ENCODE results near the gene KCMF1. TPM values are rescaled to one million over a fixed set of nuclear protein-coding genes. Genes with fewer than 3 reads are reported as not detected.

KCMF1 gene
- polyA plus RNA-seq, 1 donor (not counting 4 experiments of a cell fraction or from before 2014, with no cell fraction given): 111 TPM

GRCh38 chr2:85009019-85009618, 38.2 kb downstream of the KCMF1 start:
- peaks cover 11% of the 10 kb centered on the region for H4K20me1 ChIP-seq (ENCODE audit: control insufficient read depth, extremely low read depth, insufficient read depth, low read length)
- TF ChIP-seq EZH2 (IDR thresholded peaks at IDR 0.05; ENCODE audit: low read length): no peak
- no peak for TF ChIP-seq CTCF (optimal IDR thresholded peaks at IDR 0.05 in 1 of 3, IDR thresholded peaks at IDR 0.05 in 1 of 3, conservative IDR thresholded peaks at IDR 0.05 in 1 of 3; ENCODE audit: extremely low read depth in 1 of 3, insufficient read depth in 2 of 3, low read length in 3 of 3)
- peaks cover 93% of the 10 kb centered on the region for H3K79me2 ChIP-seq (ENCODE audit: control insufficient read depth, insufficient read depth, low read length)
- no peak for FAIRE-seq
- H2AFZ ChIP-seq (ENCODE audit: control insufficient read depth, low read length): no peak overlapping the region
- dilution Hi-C loops (cut with MboI; ENCODE audit: extremely low pct_ligation_motif_present, low sequenced_read_pairs): no loop called here
- H3K4me1 ChIP-seq (ENCODE audit: control insufficient read depth, extremely low read depth, insufficient read depth, low read length): peaks cover 15% of the 10 kb centered on the region
- DNase-seq (ENCODE audit: low read depth, low spot score): no peak
- H3K9me3 ChIP-seq (ENCODE audit: control insufficient read depth, low read depth, low read length): no peaks in the 10 kb centered on the region
- no peak overlapping the region for H3K4me3 ChIP-seq (ENCODE audit: control insufficient read depth in 2 of 3, extremely low read depth in 1 of 3, insufficient read depth in 2 of 3, low read depth in 1 of 3, low read length in 3 of 3)
- H3K9me1 ChIP-seq (ENCODE audit: control insufficient read depth, extremely low read depth, insufficient read depth, low read length): no peaks in the 10 kb centered on the region
- peaks cover 4 to 17% of the 10 kb centered on the region in 2 experiments for H3K36me3 ChIP-seq (ENCODE audit: control insufficient read depth in 2 of 2, extremely low read depth in 1 of 2, insufficient read depth in 2 of 2, low read length in 2 of 2)
- H3K27me3 ChIP-seq (ENCODE audit: control insufficient read depth, extremely low read depth, insufficient read depth, low read length): no peaks in the 10 kb centered on the region
- H3K4me2 ChIP-seq (ENCODE audit: control insufficient read depth, extremely low read depth, insufficient read depth, low read depth, low read length): peak overlapping the region; percentile 16
- H3K9ac ChIP-seq (ENCODE audit: control insufficient read depth, extremely low read depth, insufficient read depth, low read length): no peak overlapping the region
- no peak overlapping the region for H3K27ac ChIP-seq (ENCODE audit: control insufficient read depth, insufficient read depth, low read length)

DNA sequence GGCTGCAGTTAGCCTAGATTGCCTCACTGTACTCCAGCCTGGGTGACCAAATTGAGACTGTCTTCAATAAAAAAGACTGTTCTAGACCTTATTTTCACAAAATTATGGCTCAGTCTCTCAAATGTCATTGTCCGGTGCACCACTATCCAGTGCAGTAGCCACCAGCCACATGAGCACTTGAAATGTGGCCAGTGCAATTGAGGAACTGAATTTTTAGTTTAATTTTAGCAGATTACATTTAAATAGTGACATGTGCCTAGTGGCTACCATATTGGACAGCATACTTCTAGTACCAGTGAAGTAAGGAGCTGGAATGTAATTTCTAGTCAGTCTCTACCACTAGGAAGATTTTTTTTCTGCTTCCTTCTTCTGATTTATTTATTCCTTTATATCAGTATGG, 39.4 kb downstream of the KCMF1 start:
- TF ChIP-seq EZH2 (IDR thresholded peaks at IDR 0.05; ENCODE audit: low read length): no peak
- TF ChIP-seq CTCF (optimal IDR thresholded peaks at IDR 0.05 in 1 of 3, IDR thresholded peaks at IDR 0.05 in 1 of 3, conservative IDR thresholded peaks at IDR 0.05 in 1 of 3; ENCODE audit: extremely low read depth in 1 of 3, insufficient read depth in 2 of 3, low read length in 3 of 3): no peak
- H3K4me3 ChIP-seq (ENCODE audit: control insufficient read depth in 2 of 3, extremely low read depth in 1 of 3, insufficient read depth in 2 of 3, low read depth in 1 of 3, low read length in 3 of 3): no peak overlapping the region
- no peaks in the 10 kb centered on the region for H3K27me3 ChIP-seq (ENCODE audit: control insufficient read depth, extremely low read depth, insufficient read depth, low read length)
- H3K9me1 ChIP-seq (ENCODE audit: control insufficient read depth, extremely low read depth, insufficient read depth, low read length): no peaks in the 10 kb centered on the region
- H3K4me2 ChIP-seq (ENCODE audit: control insufficient read depth, extremely low read depth, insufficient read depth, low read depth, low read length): no peak overlapping the region
- no peak overlapping the region for H3K9ac ChIP-seq (ENCODE audit: control insufficient read depth, extremely low read depth, insufficient read depth, low read length)
- DNase-seq (ENCODE audit: low read depth, low spot score) (no peak), FAIRE-seq (no peak)
- peaks cover 4 to 17% of the 10 kb centered on the region in 2 experiments for H3K36me3 ChIP-seq (ENCODE audit: control insufficient read depth in 2 of 2, extremely low read depth in 1 of 2, insufficient read depth in 2 of 2, low read length in 2 of 2)
- no peak overlapping the region for H2AFZ ChIP-seq (ENCODE audit: control insufficient read depth, low read length)
- H3K9me3 ChIP-seq (ENCODE audit: control insufficient read depth, low read depth, low read length): no peaks in the 10 kb centered on the region
- no peak overlapping the region for H3K27ac ChIP-seq (ENCODE audit: control insufficient read depth, insufficient read depth, low read length)
- peaks cover 11% of the 10 kb centered on the region for H4K20me1 ChIP-seq (ENCODE audit: control insufficient read depth, extremely low read depth, insufficient read depth, low read length)
- H3K4me1 ChIP-seq (ENCODE audit: control insufficient read depth, extremely low read depth, insufficient read depth, low read length): peaks cover 28% of the 10 kb centered on the region
- dilution Hi-C loops (cut with MboI; ENCODE audit: extremely low pct_ligation_motif_present, low sequenced_read_pairs): no loop called here
- H3K79me2 ChIP-seq (ENCODE audit: control insufficient read depth, insufficient read depth, low read length): peaks cover 89% of the 10 kb centered on the region
